NOMO-1 (cell line): ENCODE data around the gene EIF4G1.
A peak's percentile ranks its signal among the peaks of the same experiment; 100 is the strongest.

Experiments
- DNase-seq, 2 experiments: peaks; one replicate each; lab custom pipeline; 2025; ENCODE audit not compliant: unreplicated experiment in 2 of 2; lab: John Stamatoyannopoulos, UW

Gene EIF4G1

GRCh38 chr3:184306341-184306972 is 7.9 kb upstream of the EIF4G1 start:
- no peak for DNase-seq

- no peak for DNase-seq
Observed at GRCh38 chr3:184307915-184308314, 6.5 kb upstream of the EIF4G1 start.

GRCh38 chr3:184308744-184309143 is 5.7 kb upstream of the EIF4G1 start:
- no peak for DNase-seq

- DNase-seq, result no peak
Observed at GRCh38 chr3:184311633-184312032, 2.8 kb upstream of the EIF4G1 start.

GRCh38 chr3:184314700-184315542 is 515 bp downstream of the EIF4G1 start:
- DNase-seq, result peak; percentile 59 to 80

- peak; percentile 28 to 32 for DNase-seq
Observed at GRCh38 chr3:184315543-184315867, 1.1 kb downstream of the EIF4G1 start.

GRCh38 chr3:184315871-184316661 is 1.7 kb downstream of the EIF4G1 start:
- DNase-seq, result no peak

- no peak for DNase-seq
Observed at GRCh38 chr3:184316792-184317191, 2.4 kb downstream of the EIF4G1 start.

- no peak for DNase-seq
Observed at GRCh38 chr3:184317201-184317600, 2.8 kb downstream of the EIF4G1 start.

- peak; percentile 47 to 57 for DNase-seq
Observed at GRCh38 chr3:184320104-184320445, 5.7 kb downstream of the EIF4G1 start.

GRCh38 chr3:184321666-184322065 is 7.3 kb downstream of the EIF4G1 start:
- no peak for DNase-seq

- DNase-seq, result peak; percentile 98 to 100
Observed at GRCh38 chr3:184322731-184323487, 8.5 kb downstream of the EIF4G1 start.

GRCh38 chr3:184323696-184324095 is 9.3 kb downstream of the EIF4G1 start:
- DNase-seq, result no peak

GRCh38 chr3:184325269-184325668 is 10.9 kb downstream of the EIF4G1 start:
- DNase-seq, result no peak

GRCh38 chr3:184325715-184326369 is 11.4 kb downstream of the EIF4G1 start:
- DNase-seq, result no peak

GRCh38 chr3:184327171-184327570 is 12.8 kb downstream of the EIF4G1 start:
- DNase-seq, result no peak

- DNase-seq, result no peak
Observed at GRCh38 chr3:184328516-184328915, 14.1 kb downstream of the EIF4G1 start.

- no peak for DNase-seq
Observed at GRCh38 chr3:184332370-184333090, 18.1 kb downstream of the EIF4G1 start.

- DNase-seq, result no peak
Observed at GRCh38 chr3:184333190-184333589, 18.8 kb downstream of the EIF4G1 start.

GRCh38 chr3:184333700-184334099 is 19.3 kb downstream of the EIF4G1 start:
- no peak for DNase-seq
